ENCODE measurements around the gene CACNA1B. TPM values are rescaled to one million over a fixed set of nuclear protein-coding genes. Genes with fewer than 3 reads are reported as not detected.

The CACNA1B gene
- total and polyA plus RNA-seq, 2 donors from 2014 or later = 0.03 TPM; not detected in 1

- Histone ChIP-seq H3K27me3 (ENCODE audit: control insufficient read depth, insufficient read depth, low read length) (no peaks in the 10 kb centered on the region), H3K4me3 (ENCODE audit: low read length in 3 of 3) (no peak overlapping the region), H3K9me3 (ENCODE audit: control insufficient read depth in 2 of 3, insufficient read depth in 1 of 3, low read length in 3 of 3) (no peaks in the 10 kb centered on the region), H3K36me3 (ENCODE audit: control insufficient read depth in 2 of 3, insufficient read depth in 3 of 3, low read length in 3 of 3) (no peaks in the 10 kb centered on the region), H3K4me1 (ENCODE audit: control insufficient read depth in 2 of 3, insufficient read depth in 2 of 3, low read depth in 1 of 3, low read length in 3 of 3) (no peaks in the 10 kb centered on the region), H3K9ac (ENCODE audit: low read length in 3 of 3) (no peak overlapping the region), H3K27ac (ENCODE audit: low read depth in 2 of 2, low read length in 2 of 2) (no peak overlapping the region)
- DNase-seq (no peak), FAIRE-seq (no peak)
- TF ChIP-seq CTCF (IDR thresholded peaks at IDR 0.05; ENCODE audit: borderline replicate concordance, extremely low read depth, insufficient read depth) = no peak
- intact Hi-C loops (cut with DNase I) = no loop called here
Observed at GRCh38 chr9:138043061-138043410, 165.5 kb downstream of the CACNA1B start.

GRCh38 chr9:138043411-138044345 lies 166.1 kb downstream of the CACNA1B start:
- Histone ChIP-seq H3K4me3 (ENCODE audit: low read length in 3 of 3) (no peak overlapping the region), H3K36me3 (ENCODE audit: control insufficient read depth in 2 of 3, insufficient read depth in 3 of 3, low read length in 3 of 3) (no peaks in the 10 kb centered on the region), H3K4me1 (ENCODE audit: control insufficient read depth in 2 of 3, insufficient read depth in 2 of 3, low read depth in 1 of 3, low read length in 3 of 3) (no peaks in the 10 kb centered on the region), H3K9me3 (ENCODE audit: control insufficient read depth in 2 of 3, insufficient read depth in 1 of 3, low read length in 3 of 3) (no peaks in the 10 kb centered on the region), H3K27ac (ENCODE audit: low read depth in 2 of 2, low read length in 2 of 2) (no peak overlapping the region), H3K9ac (ENCODE audit: low read length in 3 of 3) (no peak overlapping the region), H3K27me3 (ENCODE audit: control insufficient read depth, insufficient read depth, low read length) (no peaks in the 10 kb centered on the region)
- FAIRE-seq (no peak), DNase-seq (no peak)
- TF ChIP-seq CTCF (IDR thresholded peaks at IDR 0.05; ENCODE audit: borderline replicate concordance, extremely low read depth, insufficient read depth) = no peak
- intact Hi-C loops (cut with DNase I) = no loop called here

- H3K27ac ChIP-seq (ENCODE audit: low read depth in 2 of 2, low read length in 2 of 2) = no peak overlapping the region
- DNase-seq = no peak
- H3K27me3 ChIP-seq (ENCODE audit: control insufficient read depth, insufficient read depth, low read length) = no peaks in the 10 kb centered on the region
- H3K9ac ChIP-seq (ENCODE audit: low read length in 3 of 3) = no peak overlapping the region
- intact Hi-C loops (cut with DNase I) = no loop called here
- TF ChIP-seq CTCF (IDR thresholded peaks at IDR 0.05; ENCODE audit: borderline replicate concordance, extremely low read depth, insufficient read depth) = no peak
- H3K4me1 ChIP-seq (ENCODE audit: control insufficient read depth in 2 of 3, insufficient read depth in 2 of 3, low read depth in 1 of 3, low read length in 3 of 3) = no peaks in the 10 kb centered on the region
- H3K36me3 ChIP-seq (ENCODE audit: control insufficient read depth in 2 of 3, insufficient read depth in 3 of 3, low read length in 3 of 3) = no peaks in the 10 kb centered on the region
- H3K4me3 ChIP-seq (ENCODE audit: low read length in 3 of 3) = no peak overlapping the region
- no peak for FAIRE-seq
- no peaks in the 10 kb centered on the region for H3K9me3 ChIP-seq (ENCODE audit: control insufficient read depth in 2 of 3, insufficient read depth in 1 of 3, low read length in 3 of 3)
Observed at GRCh38 chr9:138044485-138045383, 167.2 kb downstream of the CACNA1B start.

Data from kidney (tissue), 14 donors.